ENCODE measurements around the gene ATG16L2.
"Not testable (repeated sequence)": the region's sequence is repeated elsewhere in the genome, so short reads cannot be mapped to it uniquely, and the experiment has no call there.

Gene ATG16L2

GRCh38 chr11:72826191-72826941 is 12.2 kb downstream of the ATG16L2 start:
- DNase-seq: no peak

- DNase-seq: no peak
These were observed 12.8 kb downstream of the ATG16L2 start for GRCh38 chr11:72826942-72827480.

- not testable (repeated sequence) for DNase-seq
These were observed 13.4 kb downstream of the ATG16L2 start for GRCh38 chr11:72827656-72828055.

- DNase-seq: no peak
These were observed 13.9 kb downstream of the ATG16L2 start for GRCh38 chr11:72828081-72828567.

- no peak for DNase-seq
These were observed 14.5 kb downstream of the ATG16L2 start for GRCh38 chr11:72828692-72829101.

GRCh38 chr11:72829178-72829577 is 15.0 kb downstream of the ATG16L2 start:
- no peak for DNase-seq

- DNase-seq: no peak
These were observed 15.8 kb downstream of the ATG16L2 start for GRCh38 chr11:72829884-72830533.

- peak; percentile 56 for DNase-seq
These were observed 17.5 kb downstream of the ATG16L2 start for GRCh38 chr11:72831521-72832300.

GRCh38 chr11:72832301-72833082 is 18.3 kb downstream of the ATG16L2 start:
- DNase-seq: no peak

- no peak for DNase-seq
These were observed 19.0 kb downstream of the ATG16L2 start for GRCh38 chr11:72833083-72833733.

GRCh38 chr11:72833811-72834493 is 19.7 kb downstream of the ATG16L2 start:
- DNase-seq: no peak

GRCh38 chr11:72834905-72835304 is 20.7 kb downstream of the ATG16L2 start:
- no peak for DNase-seq

GRCh38 chr11:72836111-72836510 is 21.9 kb downstream of the ATG16L2 start:
- DNase-seq: no peak

GRCh38 chr11:72838691-72839305 is 24.6 kb downstream of the ATG16L2 start:
- DNase-seq: no peak

- DNase-seq: no peak
These were observed 26.6 kb downstream of the ATG16L2 start for GRCh38 chr11:72840780-72841179.

GRCh38 chr11:72841397-72841796 is 27.2 kb downstream of the ATG16L2 start:
- no peak for DNase-seq

- no peak for DNase-seq
These were observed 27.9 kb downstream of the ATG16L2 start for GRCh38 chr11:72842126-72842525.

- DNase-seq: no peak
These were observed 28.6 kb downstream of the ATG16L2 start for GRCh38 chr11:72842653-72843330.

GRCh38 chr11:72844356-72844755 is 30.1 kb downstream of the ATG16L2 start:
- no peak for DNase-seq

- DNase-seq: no peak
These were observed 34.7 kb downstream of the ATG16L2 start for GRCh38 chr11:72848846-72849466.

Measured in stimulated activated CD4-positive, alpha-beta T cell treated with anti-CD3 and anti-CD28 coated beads, Interleukin-1b, Interleukin-23, amount 100 ng/mL, for 48 hours (primary cell).